ENCODE data around the gene NUP93.

Gene NUP93

DNA sequence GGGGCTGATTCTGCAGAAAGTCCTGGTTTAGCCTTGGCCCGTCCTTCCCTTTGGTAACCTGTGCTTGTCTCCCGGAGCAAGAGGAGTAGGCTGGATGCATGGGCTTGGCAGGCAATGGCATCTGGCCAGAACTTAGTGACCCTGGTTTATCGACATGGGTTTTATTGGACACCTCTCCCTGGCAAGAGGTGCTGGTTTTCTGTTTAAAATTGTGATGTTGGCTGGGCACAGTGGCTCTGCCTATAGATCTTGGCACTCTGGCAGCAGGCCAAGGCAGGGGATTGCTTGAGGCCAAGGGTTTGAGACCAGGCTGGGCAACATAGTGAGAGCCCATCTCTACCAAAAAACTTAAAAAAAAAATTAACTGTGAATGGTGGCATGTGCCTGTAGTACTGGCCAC is 166.3 kb downstream of the NUP93 start:
- TF ChIP-seq, protein P1, sequence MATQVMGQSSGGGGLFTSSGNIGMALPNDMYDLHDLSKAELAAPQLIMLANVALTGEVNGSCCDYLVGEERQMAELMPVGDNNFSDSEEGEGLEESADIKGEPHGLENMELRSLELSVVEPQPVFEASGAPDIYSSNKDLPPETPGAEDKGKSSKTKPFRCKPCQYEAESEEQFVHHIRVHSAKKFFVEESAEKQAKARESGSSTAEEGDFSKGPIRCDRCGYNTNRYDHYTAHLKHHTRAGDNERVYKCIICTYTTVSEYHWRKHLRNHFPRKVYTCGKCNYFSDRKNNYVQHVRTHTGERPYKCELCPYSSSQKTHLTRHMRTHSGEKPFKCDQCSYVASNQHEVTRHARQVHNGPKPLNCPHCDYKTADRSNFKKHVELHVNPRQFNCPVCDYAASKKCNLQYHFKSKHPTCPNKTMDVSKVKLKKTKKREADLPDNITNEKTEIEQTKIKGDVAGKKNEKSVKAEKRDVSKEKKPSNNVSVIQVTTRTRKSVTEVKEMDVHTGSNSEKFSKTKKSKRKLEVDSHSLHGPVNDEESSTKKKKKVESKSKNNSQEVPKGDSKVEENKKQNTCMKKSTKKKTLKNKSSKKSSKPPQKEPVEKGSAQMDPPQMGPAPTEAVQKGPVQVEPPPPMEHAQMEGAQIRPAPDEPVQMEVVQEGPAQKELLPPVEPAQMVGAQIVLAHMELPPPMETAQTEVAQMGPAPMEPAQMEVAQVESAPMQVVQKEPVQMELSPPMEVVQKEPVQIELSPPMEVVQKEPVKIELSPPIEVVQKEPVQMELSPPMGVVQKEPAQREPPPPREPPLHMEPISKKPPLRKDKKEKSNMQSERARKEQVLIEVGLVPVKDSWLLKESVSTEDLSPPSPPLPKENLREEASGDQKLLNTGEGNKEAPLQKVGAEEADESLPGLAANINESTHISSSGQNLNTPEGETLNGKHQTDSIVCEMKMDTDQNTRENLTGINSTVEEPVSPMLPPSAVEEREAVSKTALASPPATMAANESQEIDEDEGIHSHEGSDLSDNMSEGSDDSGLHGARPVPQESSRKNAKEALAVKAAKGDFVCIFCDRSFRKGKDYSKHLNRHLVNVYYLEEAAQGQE (IDR thresholded peaks at IDR 0.05; ENCODE audit: insufficient read depth in 1 of 2, low read depth in 2 of 2, low read length in 2 of 2) = no peak
- TF ChIP-seq FOXP2 (optimal IDR thresholded peaks at IDR 0.05; ENCODE audit: borderline replicate concordance, extremely low read depth, extremely low read length, insufficient read depth) (no peak), TAF1 (IDR thresholded peaks at IDR 0.05; ENCODE audit: borderline replicate concordance, insufficient read depth, low read length) (no peak), POLR2AphosphoS5 (IDR thresholded peaks at IDR 0.05; ENCODE audit: low read depth, low read length) (no peak), SIN3A (IDR thresholded peaks at IDR 0.05; ENCODE audit: borderline replicate concordance, insufficient read depth, low read length) (no peak)

DNA sequence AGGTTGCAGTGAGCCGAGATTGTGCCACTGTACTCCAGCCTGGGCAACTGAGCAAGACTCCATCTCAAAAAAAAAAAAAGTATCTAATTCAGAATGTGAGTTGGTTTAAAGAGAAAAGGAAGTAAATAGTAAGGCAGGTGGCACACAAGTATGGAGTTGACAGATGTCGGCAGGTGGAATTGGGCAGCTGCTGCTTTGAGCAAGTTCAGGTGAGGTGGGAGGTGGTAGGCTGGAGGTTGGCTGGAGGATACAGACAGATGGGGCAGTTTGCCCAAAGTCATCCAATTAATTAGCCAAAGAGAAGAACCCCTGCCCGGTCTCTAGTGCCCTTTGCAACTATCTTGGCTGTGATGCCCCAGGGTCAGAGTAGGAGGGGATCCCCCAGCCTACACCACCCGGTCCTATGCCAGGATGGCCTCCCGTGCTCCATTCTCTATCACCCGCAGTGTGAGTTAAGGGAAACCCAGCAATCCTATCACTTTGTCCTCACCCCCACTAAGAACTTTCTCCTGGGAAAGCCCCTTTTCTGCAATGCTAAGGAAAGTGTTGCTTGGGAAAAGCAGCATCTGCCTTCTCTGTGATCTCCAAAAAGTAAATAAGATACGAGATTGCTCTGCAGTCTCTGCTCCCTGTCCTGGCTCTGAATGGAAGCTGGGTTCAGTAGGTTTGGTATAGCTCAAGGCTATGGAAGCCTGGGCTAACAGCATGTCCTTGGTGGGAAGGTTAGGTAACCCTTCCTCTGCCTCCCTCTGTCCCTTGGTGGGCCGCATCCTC is 167.3 kb downstream of the NUP93 start:
- TF ChIP-seq SIN3A (IDR thresholded peaks at IDR 0.05; ENCODE audit: borderline replicate concordance, insufficient read depth, low read length) = no peak
- TF ChIP-seq, protein P1 (IDR thresholded peaks at IDR 0.05; ENCODE audit: insufficient read depth in 1 of 2, low read depth in 2 of 2, low read length in 2 of 2) = no peak

GRCh38 chr16:56898847-56899246 is 168.9 kb downstream of the NUP93 start:
- TF ChIP-seq SIN3A (IDR thresholded peaks at IDR 0.05; ENCODE audit: borderline replicate concordance, insufficient read depth, low read length) (no peak), FOXP2 (optimal IDR thresholded peaks at IDR 0.05; ENCODE audit: borderline replicate concordance, extremely low read depth, extremely low read length, insufficient read depth) (no peak), TAF1 (IDR thresholded peaks at IDR 0.05; ENCODE audit: borderline replicate concordance, insufficient read depth, low read length) (no peak), POLR2AphosphoS5 (IDR thresholded peaks at IDR 0.05; ENCODE audit: low read depth, low read length) (no peak)
- TF ChIP-seq, protein P1 (IDR thresholded peaks at IDR 0.05; ENCODE audit: insufficient read depth in 1 of 2, low read depth in 2 of 2, low read length in 2 of 2) = no peak

All from PFSK-1 (cell line).